Esophagus muscularis mucosa (tissue), 4 donors: ENCODE results near the gene PHLDA3.

Experiments
- EP300 ChIP-seq: sonication (generic); formaldehyde crosslinking; IDR thresholded peaks from one replicate; pipeline ENCODE4 v1.6.1; 2017; ENCODE audit warnings: antibody characterized with exemption
- POLR2A ChIP-seq: fragments of 450-650 bp; IDR thresholded peaks from one replicate; pipeline ENCODE4 v1.6.1; 2017; ENCODE audit warnings: antibody characterized with exemption, moderate library complexity, mild to moderate bottlenecking, low read depth
- TF ChIP-seq, protein P1 (sequence below), 3 experiments: fragments of 200-600 bp in 2 of 3; fragments of 450-650 bp in 1 of 3; sonication (generic) in 2 of 3; IDR thresholded peaks; one replicate each; pipeline ENCODE4 v1.5.1; 2017 to 2019; ENCODE audit warnings: antibody characterized with exemption in 3 of 3, mild to moderate bottlenecking in 2 of 3, moderate library complexity in 1 of 3

DNA sequence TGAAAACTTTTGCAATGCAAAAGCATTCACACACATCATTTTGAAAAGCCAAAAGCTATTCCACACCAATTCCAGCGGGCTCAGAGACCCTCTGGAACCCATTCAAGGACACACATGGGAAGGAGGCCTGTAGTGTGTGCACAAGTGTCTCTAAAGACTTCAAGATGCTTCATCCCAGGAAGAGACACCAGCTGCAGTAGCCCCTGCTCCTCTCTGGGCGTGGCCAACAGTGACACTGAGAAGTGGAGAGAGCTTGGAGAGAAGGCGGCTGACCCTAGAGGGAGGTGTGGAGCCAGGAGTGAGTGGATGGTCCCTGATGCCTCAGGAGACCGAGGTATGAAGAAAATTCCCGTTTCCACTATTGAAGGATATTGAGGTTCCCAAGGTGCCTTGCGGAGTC, 32.6 kb downstream of the PHLDA3 start:
- TF ChIP-seq EP300 (no peak), POLR2A (no peak)
- TF ChIP-seq, protein P1, sequence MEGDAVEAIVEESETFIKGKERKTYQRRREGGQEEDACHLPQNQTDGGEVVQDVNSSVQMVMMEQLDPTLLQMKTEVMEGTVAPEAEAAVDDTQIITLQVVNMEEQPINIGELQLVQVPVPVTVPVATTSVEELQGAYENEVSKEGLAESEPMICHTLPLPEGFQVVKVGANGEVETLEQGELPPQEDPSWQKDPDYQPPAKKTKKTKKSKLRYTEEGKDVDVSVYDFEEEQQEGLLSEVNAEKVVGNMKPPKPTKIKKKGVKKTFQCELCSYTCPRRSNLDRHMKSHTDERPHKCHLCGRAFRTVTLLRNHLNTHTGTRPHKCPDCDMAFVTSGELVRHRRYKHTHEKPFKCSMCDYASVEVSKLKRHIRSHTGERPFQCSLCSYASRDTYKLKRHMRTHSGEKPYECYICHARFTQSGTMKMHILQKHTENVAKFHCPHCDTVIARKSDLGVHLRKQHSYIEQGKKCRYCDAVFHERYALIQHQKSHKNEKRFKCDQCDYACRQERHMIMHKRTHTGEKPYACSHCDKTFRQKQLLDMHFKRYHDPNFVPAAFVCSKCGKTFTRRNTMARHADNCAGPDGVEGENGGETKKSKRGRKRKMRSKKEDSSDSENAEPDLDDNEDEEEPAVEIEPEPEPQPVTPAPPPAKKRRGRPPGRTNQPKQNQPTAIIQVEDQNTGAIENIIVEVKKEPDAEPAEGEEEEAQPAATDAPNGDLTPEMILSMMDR (IDR thresholded peaks at IDR 0.05): no peak
